PFSK-1 (cell line): ENCODE data around the gene DNAH7.

Experiments
- POLR2AphosphoS5 ChIP-seq: IDR thresholded peaks from 2 replicates; pipeline ENCODE4 v1.6.1; 2012; ENCODE audit warnings: low read depth, mild to moderate bottlenecking, control low read depth, low read length, moderate library complexity
- SIN3A ChIP-seq: IDR thresholded peaks from 2 replicates; pipeline ENCODE4 v1.6.1; 2012; ENCODE audit warnings: mild to moderate bottlenecking, low read length, moderate library complexity, borderline replicate concordance; ENCODE audit not compliant: insufficient read depth
- TF ChIP-seq, protein P1 (sequence below), 2 experiments: IDR thresholded peaks; 2 replicates each; pipeline versions ENCODE4 v1.6.1 to v1.8.0; 2011 to 2012; ENCODE audit warnings: low read depth in 2 of 2, low read length in 2 of 2, control low read depth in 1 of 2, inconsistent platforms in 1 of 2, mild to moderate bottlenecking in 1 of 2, moderate library complexity in 1 of 2; ENCODE audit not compliant: insufficient read depth in 1 of 2

DNA sequence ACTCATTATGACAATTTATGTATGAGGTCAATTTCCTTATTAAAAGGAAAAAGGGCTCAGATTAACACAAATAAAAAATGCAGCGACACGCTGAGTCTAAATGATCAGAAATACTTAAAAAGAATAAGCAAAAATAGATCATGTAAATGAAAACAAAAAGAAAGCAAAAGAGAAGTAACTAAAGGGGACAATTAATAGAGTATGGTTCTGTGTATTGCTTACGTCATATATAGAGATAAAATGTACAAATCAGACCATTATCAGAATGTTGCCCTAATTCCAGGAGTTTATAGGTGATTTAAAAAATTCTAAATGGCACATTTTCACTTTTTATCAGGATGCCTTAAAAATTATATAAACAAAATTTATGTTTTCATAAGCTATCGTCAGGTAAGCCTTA, 189.5 kb downstream of the DNAH7 start:
- TF ChIP-seq POLR2AphosphoS5, result no peak
- TF ChIP-seq, protein P1, sequence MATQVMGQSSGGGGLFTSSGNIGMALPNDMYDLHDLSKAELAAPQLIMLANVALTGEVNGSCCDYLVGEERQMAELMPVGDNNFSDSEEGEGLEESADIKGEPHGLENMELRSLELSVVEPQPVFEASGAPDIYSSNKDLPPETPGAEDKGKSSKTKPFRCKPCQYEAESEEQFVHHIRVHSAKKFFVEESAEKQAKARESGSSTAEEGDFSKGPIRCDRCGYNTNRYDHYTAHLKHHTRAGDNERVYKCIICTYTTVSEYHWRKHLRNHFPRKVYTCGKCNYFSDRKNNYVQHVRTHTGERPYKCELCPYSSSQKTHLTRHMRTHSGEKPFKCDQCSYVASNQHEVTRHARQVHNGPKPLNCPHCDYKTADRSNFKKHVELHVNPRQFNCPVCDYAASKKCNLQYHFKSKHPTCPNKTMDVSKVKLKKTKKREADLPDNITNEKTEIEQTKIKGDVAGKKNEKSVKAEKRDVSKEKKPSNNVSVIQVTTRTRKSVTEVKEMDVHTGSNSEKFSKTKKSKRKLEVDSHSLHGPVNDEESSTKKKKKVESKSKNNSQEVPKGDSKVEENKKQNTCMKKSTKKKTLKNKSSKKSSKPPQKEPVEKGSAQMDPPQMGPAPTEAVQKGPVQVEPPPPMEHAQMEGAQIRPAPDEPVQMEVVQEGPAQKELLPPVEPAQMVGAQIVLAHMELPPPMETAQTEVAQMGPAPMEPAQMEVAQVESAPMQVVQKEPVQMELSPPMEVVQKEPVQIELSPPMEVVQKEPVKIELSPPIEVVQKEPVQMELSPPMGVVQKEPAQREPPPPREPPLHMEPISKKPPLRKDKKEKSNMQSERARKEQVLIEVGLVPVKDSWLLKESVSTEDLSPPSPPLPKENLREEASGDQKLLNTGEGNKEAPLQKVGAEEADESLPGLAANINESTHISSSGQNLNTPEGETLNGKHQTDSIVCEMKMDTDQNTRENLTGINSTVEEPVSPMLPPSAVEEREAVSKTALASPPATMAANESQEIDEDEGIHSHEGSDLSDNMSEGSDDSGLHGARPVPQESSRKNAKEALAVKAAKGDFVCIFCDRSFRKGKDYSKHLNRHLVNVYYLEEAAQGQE (IDR thresholded peaks at IDR 0.05; ENCODE audit: insufficient read depth in 1 of 2, low read depth in 2 of 2, low read length in 2 of 2), result no peak
- no peak for TF ChIP-seq SIN3A
